Stimulated activated naive CD4-positive, alpha-beta T cell treated with Interleukin-2 at 50 U/mL for 16 hours (primary cell): ENCODE measurements around the gene FAIM2.
"Not testable (repeated sequence)": the region's sequence is repeated elsewhere in the genome, so short reads cannot be mapped to it uniquely, and the experiment has no call there.

Source experiments
- DNase-seq: peaks from one replicate; lab custom pipeline; 2025; lab: John Stamatoyannopoulos, UW

FAIM2 gene

GRCh38 chr12:49893753-49894750 is 9.6 kb downstream of the FAIM2 start:
- DNase-seq: no peak

DNA sequence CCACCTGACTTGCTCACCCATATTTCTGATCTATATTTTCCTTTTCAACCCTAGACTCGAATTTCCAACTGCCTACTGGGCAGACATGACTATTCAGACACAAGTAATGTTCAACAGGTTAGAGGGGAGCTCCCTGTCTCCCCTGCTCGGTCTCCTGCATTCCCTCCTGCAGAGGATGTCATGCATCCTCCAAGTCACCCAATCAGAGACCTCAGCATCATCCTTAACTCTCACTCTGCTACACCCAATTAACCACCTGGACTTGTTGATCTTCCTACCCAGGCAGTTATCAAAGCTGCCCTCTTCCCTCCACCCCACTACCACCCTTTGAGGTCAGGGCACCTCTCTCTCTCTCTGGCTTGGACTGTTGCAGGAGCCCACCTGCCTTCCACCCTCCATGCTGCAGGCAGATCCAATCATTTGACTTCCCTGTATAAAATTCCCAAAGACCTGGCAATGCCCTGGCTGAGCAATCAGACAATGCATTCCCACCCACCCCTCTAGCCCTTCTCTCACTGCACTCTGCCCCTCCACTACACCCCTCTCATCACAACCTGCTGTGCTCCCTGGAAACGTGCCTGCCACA is 10.9 kb downstream of the FAIM2 start:
- DNase-seq: no peak

DNA sequence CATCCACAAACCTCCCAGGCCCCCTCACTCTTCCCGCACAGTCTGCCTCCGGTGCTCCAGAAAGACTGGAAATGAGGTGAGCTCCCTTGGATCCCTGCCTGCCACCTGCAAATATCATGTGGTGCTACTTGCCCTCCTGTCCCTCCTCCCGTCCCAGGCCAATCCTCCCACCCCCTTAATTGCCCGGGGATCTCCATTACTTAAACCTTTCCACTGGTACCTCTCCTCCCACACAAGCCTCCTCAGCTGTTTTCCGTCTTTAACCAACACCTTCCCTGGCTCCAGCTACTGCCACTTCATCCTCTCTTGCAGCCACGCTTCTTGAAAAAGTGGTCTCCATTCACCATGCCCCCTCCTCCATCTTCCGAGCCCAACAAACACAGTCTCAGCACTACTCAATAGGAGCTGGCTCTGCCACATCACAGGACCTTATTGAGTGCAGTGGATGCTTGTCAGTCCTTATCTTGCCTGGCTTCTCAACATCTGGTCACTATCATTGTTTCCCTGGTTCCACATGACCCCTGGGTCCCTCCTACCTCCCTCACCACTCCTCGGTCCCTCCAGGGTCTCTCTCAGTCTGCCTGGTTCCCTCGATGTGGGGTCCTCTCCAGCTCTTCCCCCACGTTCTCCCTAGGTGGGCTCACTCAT is 11.5 kb downstream of the FAIM2 start:
- DNase-seq: no peak

DNA sequence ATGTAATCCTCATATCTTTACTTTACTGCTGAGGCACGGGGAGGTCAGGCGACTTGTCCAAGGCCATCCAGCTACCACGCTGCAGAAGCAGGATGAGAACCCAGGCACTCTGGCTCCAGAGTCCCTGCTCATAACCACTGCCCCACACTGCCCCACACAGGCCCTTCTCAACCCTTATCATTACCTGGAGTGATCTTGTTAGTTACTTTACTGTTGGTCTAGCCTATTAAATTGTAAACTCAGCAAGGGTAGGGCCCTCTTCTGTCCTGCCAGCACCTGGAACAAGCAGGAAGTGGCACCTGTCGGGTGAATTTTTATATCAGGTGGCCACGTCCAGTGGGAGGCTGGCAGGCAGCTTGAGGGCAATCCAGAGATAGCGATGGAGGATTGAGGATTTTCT is 12.2 kb downstream of the FAIM2 start:
- no peak for DNase-seq

GRCh38 chr12:49891012-49891411 is 12.7 kb downstream of the FAIM2 start:
- no peak for DNase-seq

- DNase-seq: no peak
Measured at GRCh38 chr12:49890096-49890461, 13.6 kb downstream of the FAIM2 start.

DNA sequence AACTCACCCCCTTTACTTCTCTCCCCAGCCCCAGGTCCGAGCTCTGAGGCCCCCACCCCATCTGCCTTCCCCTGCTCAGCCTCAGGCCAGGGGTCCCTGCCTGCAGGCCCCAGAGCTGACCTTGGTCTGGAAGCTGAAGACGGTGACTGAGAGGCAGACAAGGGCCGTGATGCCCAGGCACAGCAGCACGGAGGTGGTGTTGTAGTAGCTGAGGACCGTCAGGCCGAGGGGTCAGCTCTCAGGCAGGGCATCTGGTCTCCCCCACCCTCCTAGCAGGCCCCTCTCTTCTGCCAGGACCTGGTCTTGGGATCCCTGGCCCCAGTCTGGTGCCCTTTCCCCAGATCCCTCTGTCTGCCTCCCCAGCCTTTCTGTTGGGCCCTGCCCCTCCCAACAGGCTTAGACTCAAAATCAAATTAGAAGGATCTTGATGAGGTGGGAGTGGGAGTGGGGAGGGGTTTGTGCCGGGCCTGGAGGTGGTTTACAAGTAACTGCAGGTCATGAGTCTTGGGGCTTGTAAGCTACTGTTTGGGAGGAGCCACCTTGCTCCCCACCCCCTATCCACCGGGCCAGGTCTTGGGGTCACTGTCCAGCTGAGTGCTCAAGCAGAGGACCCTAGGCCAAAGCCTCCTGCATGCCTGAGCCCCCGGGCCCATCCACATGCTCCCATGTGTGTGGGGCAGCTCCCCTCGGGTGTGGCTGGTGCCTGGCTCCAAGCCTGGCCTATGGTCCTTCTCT is 14.2 kb downstream of the FAIM2 start:
- DNase-seq: no peak

GRCh38 chr12:49888461-49889151 is 15.1 kb downstream of the FAIM2 start:
- no peak for DNase-seq

GRCh38 chr12:49887536-49888401 is 15.9 kb downstream of the FAIM2 start:
- no peak for DNase-seq

- DNase-seq: no peak
Measured at GRCh38 chr12:49887091-49887490, 16.6 kb downstream of the FAIM2 start.

DNA sequence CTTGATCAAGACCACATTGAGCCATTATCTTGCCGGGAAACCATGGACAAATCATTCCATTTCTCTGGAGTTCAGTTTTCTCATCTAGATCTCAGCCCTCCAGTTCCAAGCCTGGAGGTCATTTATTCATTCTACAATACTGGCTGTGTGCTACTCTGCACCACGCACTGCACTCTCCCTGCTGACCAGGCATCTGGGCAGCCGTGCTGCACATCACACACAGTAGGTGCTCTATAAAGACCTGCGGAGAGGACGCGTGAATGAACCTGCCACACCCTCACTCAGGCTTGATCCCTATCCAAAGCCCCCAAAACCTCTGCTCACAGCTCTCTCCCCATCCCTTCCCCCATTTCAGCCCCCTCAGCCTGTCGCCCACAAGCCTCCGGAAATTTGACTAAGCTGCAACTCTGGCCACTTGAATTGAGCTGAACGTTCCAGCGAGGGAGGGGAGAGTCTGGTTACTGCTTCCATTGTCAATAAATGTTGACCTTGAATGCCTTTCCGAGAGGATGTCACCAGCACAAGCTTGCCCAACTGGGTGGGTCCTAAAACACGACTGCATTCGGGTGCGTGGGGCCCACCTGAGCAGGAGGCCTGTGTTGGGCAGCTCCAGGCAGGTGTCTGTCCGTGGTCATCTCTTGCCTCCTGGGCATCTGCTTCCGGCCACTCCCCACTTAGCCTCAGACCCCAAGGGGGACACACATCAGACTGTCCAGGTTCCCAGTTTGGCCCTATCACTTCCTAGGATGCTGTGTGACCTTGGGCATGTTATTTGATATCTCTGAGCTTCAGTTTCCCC is 17.8 kb downstream of the FAIM2 start:
- no peak for DNase-seq

GRCh38 chr12:49885118-49885517 is 18.6 kb downstream of the FAIM2 start:
- no peak for DNase-seq

DNA sequence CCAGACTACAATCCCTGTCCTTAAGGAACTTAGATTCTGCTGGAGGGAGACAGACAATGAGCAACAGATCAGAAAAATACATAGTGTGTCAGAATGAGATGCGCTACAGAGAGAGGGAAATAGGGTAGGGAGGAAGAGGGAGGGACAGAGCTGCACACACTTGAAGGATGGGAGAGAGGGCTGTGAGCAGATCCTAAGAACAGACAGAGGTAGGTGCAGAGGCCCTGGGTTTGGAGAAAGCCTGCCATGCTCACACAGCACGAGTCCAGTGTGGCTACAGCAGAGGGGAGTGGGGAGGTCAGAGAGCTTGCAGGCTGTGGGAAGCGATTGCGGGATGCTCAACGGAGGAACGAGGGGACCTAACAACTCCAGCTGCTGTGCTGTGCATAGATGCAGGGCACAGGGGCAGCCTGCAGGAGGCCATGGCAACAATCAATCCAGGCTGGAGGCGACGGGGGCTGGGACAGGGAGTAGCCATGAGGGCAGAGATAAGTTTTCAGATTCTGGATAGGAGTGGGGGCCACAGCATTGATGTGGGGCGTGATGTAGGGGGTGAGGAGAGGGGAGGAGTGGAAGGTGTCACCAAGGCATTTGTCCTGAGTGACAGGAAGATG is 20.7 kb downstream of the FAIM2 start:
- DNase-seq: no peak

- DNase-seq: no peak
Measured at GRCh38 chr12:49882248-49882850, 21.4 kb downstream of the FAIM2 start.

DNA sequence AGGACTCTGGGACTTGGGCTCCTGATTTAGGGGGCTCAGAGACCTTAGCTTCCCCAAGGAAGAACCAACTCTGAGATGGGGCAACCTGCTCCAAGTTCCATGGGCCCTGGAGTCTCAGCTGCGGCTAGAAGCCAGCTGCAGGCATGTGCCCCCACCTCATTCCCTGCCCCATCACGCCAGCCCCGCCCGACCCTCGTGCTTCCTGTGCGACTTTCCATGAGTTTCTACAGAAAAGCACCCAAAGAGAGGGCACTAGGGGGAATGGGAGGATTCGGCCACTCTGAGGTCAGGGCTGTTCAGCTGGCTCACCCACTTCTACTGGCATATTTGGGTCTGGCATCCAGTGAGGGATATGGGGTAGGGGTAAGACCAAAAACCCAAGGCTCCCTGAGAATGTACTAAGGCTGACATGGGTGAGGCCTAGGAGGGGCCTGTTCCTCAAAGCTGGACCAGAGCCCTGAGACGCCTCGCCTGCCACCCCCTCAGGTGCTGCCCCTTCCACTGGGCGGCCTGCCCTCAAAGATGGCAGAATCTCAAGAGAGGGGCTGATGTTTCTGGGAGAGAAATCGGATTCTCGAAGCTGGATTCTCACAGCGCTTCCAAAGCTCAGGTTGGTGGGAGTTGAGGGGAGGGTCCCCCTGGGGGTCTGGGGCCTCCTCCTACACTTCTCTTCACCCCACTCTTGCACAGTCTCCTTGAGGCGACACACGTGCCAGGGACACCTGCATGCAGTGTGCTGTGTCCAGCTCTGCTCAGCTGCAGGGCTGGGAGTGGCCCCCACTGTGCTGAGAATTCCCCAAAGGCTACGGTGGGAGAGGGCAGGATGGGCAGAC is 22.1 kb downstream of the FAIM2 start:
- DNase-seq: no peak

- no peak for DNase-seq
Measured at GRCh38 chr12:49880756-49881414, 22.8 kb downstream of the FAIM2 start.

- not testable (repeated sequence) for DNase-seq
Measured at GRCh38 chr12:49879065-49879464, 24.6 kb downstream of the FAIM2 start.
